Stromal cell of bone marrow (primary cell): ENCODE data around the gene MFNG.
A peak's percentile ranks its signal among the peaks of the same experiment; 100 is the strongest.

ENCODE experiments used
- DNase-seq: peaks from one replicate; pipeline ENCODE4 v3.0.0-alpha.2; 2012; ENCODE audit warnings: low read depth

MFNG gene

GRCh38 chr22:37511395-37512104 lies 25.4 kb upstream of the MFNG start:
- DNase-seq: no peak

- DNase-seq: no peak
These were observed 23.9 kb upstream of the MFNG start for GRCh38 chr22:37510091-37510490.

GRCh38 chr22:37509059-37509860 lies 23.1 kb upstream of the MFNG start:
- no peak for DNase-seq

- DNase-seq: no peak
These were observed 22.3 kb upstream of the MFNG start for GRCh38 chr22:37508431-37508992.

GRCh38 chr22:37507731-37508130 lies 21.5 kb upstream of the MFNG start:
- no peak for DNase-seq

GRCh38 chr22:37505989-37506388 lies 19.8 kb upstream of the MFNG start:
- DNase-seq: no peak

- no peak for DNase-seq
These were observed 19.4 kb upstream of the MFNG start for GRCh38 chr22:37505565-37505964.

GRCh38 chr22:37504964-37505363 lies 18.8 kb upstream of the MFNG start:
- no peak for DNase-seq

GRCh38 chr22:37503850-37504249 lies 17.7 kb upstream of the MFNG start:
- no peak for DNase-seq

- DNase-seq: no peak
These were observed 17.0 kb upstream of the MFNG start for GRCh38 chr22:37503183-37503683.

GRCh38 chr22:37502342-37503182 lies 16.4 kb upstream of the MFNG start:
- no peak for DNase-seq

- peak; percentile 91 for DNase-seq
These were observed 15.6 kb upstream of the MFNG start for GRCh38 chr22:37501610-37502341.

- no peak for DNase-seq
These were observed 14.8 kb upstream of the MFNG start for GRCh38 chr22:37500745-37501609.

GRCh38 chr22:37499789-37500540 lies 13.8 kb upstream of the MFNG start:
- DNase-seq: no peak

- DNase-seq: no peak
These were observed 13.0 kb upstream of the MFNG start for GRCh38 chr22:37499027-37499707.

GRCh38 chr22:37498289-37498909 lies 12.2 kb upstream of the MFNG start:
- DNase-seq: no peak

- peak; percentile 60 for DNase-seq
These were observed 10.9 kb upstream of the MFNG start for GRCh38 chr22:37497062-37497599.

- no peak for DNase-seq
These were observed 10.5 kb upstream of the MFNG start for GRCh38 chr22:37496651-37497050.
